Measurements from ENCODE around the gene RBM10.

DNA sequence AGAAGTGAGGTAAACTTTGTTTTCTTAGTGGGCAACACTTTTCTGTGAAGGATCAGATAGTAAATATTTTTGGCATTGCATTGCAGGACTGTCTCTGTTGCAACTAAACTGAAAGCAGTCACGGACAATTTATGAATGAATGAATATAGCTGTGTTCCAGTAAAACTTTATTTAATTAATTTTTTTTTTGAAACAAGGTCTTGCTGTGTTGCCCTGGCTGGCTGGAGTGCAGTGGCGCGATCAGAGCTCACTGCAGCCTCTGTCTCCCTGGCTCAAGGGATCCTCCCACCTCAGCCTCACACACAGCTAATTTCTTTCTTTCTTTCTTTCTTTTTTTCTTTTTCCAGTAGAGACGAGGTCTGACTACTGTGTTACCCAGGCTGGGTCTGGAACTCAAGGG lies 15.8 kb downstream of the RBM10 start:
- TF ChIP-seq, protein P1, sequence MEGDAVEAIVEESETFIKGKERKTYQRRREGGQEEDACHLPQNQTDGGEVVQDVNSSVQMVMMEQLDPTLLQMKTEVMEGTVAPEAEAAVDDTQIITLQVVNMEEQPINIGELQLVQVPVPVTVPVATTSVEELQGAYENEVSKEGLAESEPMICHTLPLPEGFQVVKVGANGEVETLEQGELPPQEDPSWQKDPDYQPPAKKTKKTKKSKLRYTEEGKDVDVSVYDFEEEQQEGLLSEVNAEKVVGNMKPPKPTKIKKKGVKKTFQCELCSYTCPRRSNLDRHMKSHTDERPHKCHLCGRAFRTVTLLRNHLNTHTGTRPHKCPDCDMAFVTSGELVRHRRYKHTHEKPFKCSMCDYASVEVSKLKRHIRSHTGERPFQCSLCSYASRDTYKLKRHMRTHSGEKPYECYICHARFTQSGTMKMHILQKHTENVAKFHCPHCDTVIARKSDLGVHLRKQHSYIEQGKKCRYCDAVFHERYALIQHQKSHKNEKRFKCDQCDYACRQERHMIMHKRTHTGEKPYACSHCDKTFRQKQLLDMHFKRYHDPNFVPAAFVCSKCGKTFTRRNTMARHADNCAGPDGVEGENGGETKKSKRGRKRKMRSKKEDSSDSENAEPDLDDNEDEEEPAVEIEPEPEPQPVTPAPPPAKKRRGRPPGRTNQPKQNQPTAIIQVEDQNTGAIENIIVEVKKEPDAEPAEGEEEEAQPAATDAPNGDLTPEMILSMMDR (IDR thresholded peaks at IDR 0.05), result no peak
- TF ChIP-seq POLR2A (IDR thresholded peaks at IDR 0.05), result no peak
